A549 (cell line): ENCODE results near the gene NOS2. TPM values are rescaled to one million over a fixed set of nuclear protein-coding genes. Genes with fewer than 3 reads are reported as not detected.

Experiments
- ATAC-seq, 2 experiments: fragments of 200-7000 bp in 1 of 2; fragments of >200 bp in 1 of 2; cut with Nextera tagmentation in 1 of 2; cut with Tn5 transposase in 1 of 2; 3 replicates each; pipeline versions ENCODE4 v1.8.0 to v1.9.1; 2018 to 2020; ENCODE audit warnings: mild to moderate bottlenecking in 1 of 2, moderate library complexity in 1 of 2
- CTCF ChIA-PET: fragments of 300-600 bp; sonication (Branson Sonifier 250); formaldehyde crosslinking; extraction: SDS; loops from one replicate; lab custom pipeline; 2021; ENCODE audit warnings: antibody characterized with exemption, inconsistent platforms; lab: Yijun Ruan, JAX
- POLR2A ChIA-PET: fragments of 350-600 bp; formaldehyde crosslinking; extraction: SDS; loops from one replicate; lab custom pipeline; 2021; ENCODE audit warnings: antibody characterized with exemption, inconsistent platforms; lab: Yijun Ruan, JAX
- DNase-seq, 2 experiments: peaks; one replicate each; pipeline versions ENCODE4 v3.0.0 to v3.0.0-alpha.2; 2011 to 2016; ENCODE audit warnings: low read depth in 1 of 2, low spot score in 1 of 2
- FAIRE-seq: peaks from 2 replicates; lab custom pipeline; 2011; peaks lifted over from hg19 to GRCh38; lab: Jason Lieb, UNC
- H3K27ac ChIP-seq, 2 experiments: fragments of >200 bp; sonication (Bioruptor Twin); formaldehyde crosslinking; 3 replicates each; pipeline ENCODE4 v1.5.1; 2016 to 2017
- H3K4me1 ChIP-seq: fragments of >200 bp; sonication (Bioruptor Twin); formaldehyde crosslinking; 3 replicates; pipeline ENCODE4 v1.6.1; 2016
- H3K4me2 ChIP-seq: fragments of >200 bp; sonication (Bioruptor Twin); formaldehyde crosslinking; 3 replicates; pipeline ENCODE4 v1.6.1; 2016
- H3K4me3 ChIP-seq: fragments of >200 bp; sonication (Bioruptor Twin); formaldehyde crosslinking; 3 replicates; pipeline ENCODE4 v1.5.1; 2016
- H3K9me3 ChIP-seq: fragments of >200 bp; sonication (Bioruptor Twin); formaldehyde crosslinking; 3 replicates; pipeline ENCODE4 v1.6.1; 2016
- CBX8 ChIP-seq: fragments of 200-600 bp; sonication (generic); IDR thresholded peaks from 2 replicates; pipeline ENCODE4 v1.6.1; 2016
- CEBPB ChIP-seq, 2 experiments: fragments of >200 bp in 1 of 2; sonication (Bioruptor Twin) in 1 of 2; formaldehyde crosslinking in 1 of 2; IDR thresholded peaks; 2 replicates each; pipeline ENCODE4 v1.6.1; 2012 to 2016
- CHD2 ChIP-seq: fragments of 150-350 bp; IDR thresholded peaks from 2 replicates; pipeline ENCODE4 v1.6.1; 2014; ENCODE audit warnings: low read length; ENCODE audit not compliant: partially characterized antibody
- CHD4 ChIP-seq: fragments of 200-600 bp; sonication (generic); IDR thresholded peaks from 2 replicates; pipeline ENCODE4 v1.6.1; 2016; ENCODE audit warnings: antibody characterized with exemption, mild to moderate bottlenecking, borderline replicate concordance
- EHMT2 ChIP-seq: fragments of 200-600 bp; sonication (generic); IDR thresholded peaks from 2 replicates; pipeline ENCODE4 v1.6.1; 2016; ENCODE audit warnings: antibody characterized with exemption, low read depth, mild to moderate bottlenecking, moderate library complexity
- EP300 ChIP-seq, 2 experiments: fragments of >200 bp; sonication (Bioruptor Twin); formaldehyde crosslinking; IDR thresholded peaks; 2 replicates in 1 of 2; 3 replicates in 1 of 2; pipeline ENCODE4 v1.6.1; 2016 to 2017
- HDAC2 ChIP-seq: fragments of 200-600 bp; sonication (generic); IDR thresholded peaks from 2 replicates; pipeline ENCODE4 v1.6.1; 2016
- JUNB ChIP-seq: fragments of >200 bp; sonication (Bioruptor Twin); formaldehyde crosslinking; IDR thresholded peaks from 2 replicates; pipeline ENCODE4 v1.6.1; 2016
- KDM1A ChIP-seq: fragments of 200-600 bp; sonication (generic); IDR thresholded peaks from 2 replicates; pipeline ENCODE4 v1.6.1; 2016; ENCODE audit warnings: low read depth, mild to moderate bottlenecking
- MAFK ChIP-seq: fragments of 450-650 bp; IDR thresholded peaks from 2 replicates; pipeline ENCODE4 v1.6.1; 2014; ENCODE audit not compliant: partially characterized antibody
- NFE2L2 ChIP-seq: fragments of 150-350 bp; conservative IDR thresholded peaks from 2 replicates; pipeline ENCODE4 v1.6.1; 2014; ENCODE audit warnings: low read length
- NR3C1 ChIP-seq: fragments of >200 bp; sonication (Bioruptor Twin); formaldehyde crosslinking; IDR thresholded peaks from 3 replicates; pipeline ENCODE4 v1.6.1; 2017
- RAD21 ChIP-seq, 2 experiments: fragments of >200 bp in 1 of 2; sonication (Bioruptor Twin) in 1 of 2; formaldehyde crosslinking in 1 of 2; IDR thresholded peaks in 1 of 2; conservative IDR thresholded peaks in 1 of 2; 2 replicates in 1 of 2; 3 replicates in 1 of 2; pipeline ENCODE4 v1.6.1; 2012 to 2018; ENCODE audit warnings: inconsistent platforms in 1 of 2
- RARB ChIP-seq: fragments of 250-450 bp; sonication (Bioruptor Pico); IDR thresholded peaks from 2 replicates; pipeline ENCODE4 v1.8.0; 2021; ENCODE audit warnings: mild to moderate bottlenecking, moderate library complexity
- RNF2 ChIP-seq: fragments of 200-600 bp; sonication (generic); IDR thresholded peaks from 2 replicates; pipeline ENCODE4 v1.6.1; 2016; ENCODE audit warnings: low read depth, mild to moderate bottlenecking, antibody characterized with exemption, moderate library complexity, borderline replicate concordance
- SMC3 ChIP-seq: fragments of >200 bp; sonication (Bioruptor Twin); formaldehyde crosslinking; IDR thresholded peaks from 3 replicates; pipeline ENCODE4 v1.6.1; 2018; ENCODE audit warnings: inconsistent platforms
- SREBF2 ChIP-seq: fragments of 450-650 bp; IDR thresholded peaks from 2 replicates; pipeline ENCODE4 v1.6.1; 2014; ENCODE audit warnings: mild to moderate bottlenecking, moderate library complexity
- TFCP2L1 ChIP-seq: fragments of 250-450 bp; sonication (Bioruptor Pico); IDR thresholded peaks from 2 replicates; pipeline ENCODE4 v1.5.0; 2021; ENCODE audit warnings: mild to moderate bottlenecking
- TP53 ChIP-seq: fragments of 250-450 bp; sonication (Bioruptor Pico); IDR thresholded peaks from 2 replicates; pipeline ENCODE4 v1.5.0; 2021; ENCODE audit warnings: mild to moderate bottlenecking, moderate library complexity
- ZC3H11A ChIP-seq: fragments of 450-650 bp; IDR thresholded peaks from 2 replicates; pipeline ENCODE4 v1.6.1; 2014; ENCODE audit warnings: antibody characterized with exemption, mild to moderate bottlenecking
- ZSCAN20 ChIP-seq: fragments of 250-450 bp; sonication (Bioruptor Pico); IDR thresholded peaks from 2 replicates; pipeline ENCODE4 v1.8.0; 2022; ENCODE audit warnings: mild to moderate bottlenecking, moderate library complexity
- WGBS: methylation state at CpG from one replicate; pipeline ENCODE4 v1.1.6; 2017; ENCODE audit errors: missing lambda C conversion rate; 5-methylcytosine and 5-hydroxymethylcytosine counted together
- polyA minus RNA-seq: library from RNA; depleted of rRNA, polyadenylated mRNA; stranded (reverse); fragments of >200 nt; gene quantifications from 2 replicates; pipeline ENCODE4 v1.2.3, GENCODE V29; 2011; rRNA and poly(A)+ RNA removed
- polyA plus RNA-seq, 4 experiments: library from polyadenylated mRNA; depleted of rRNA in 3 of 4; stranded (reverse); fragments of >200 nt; fragmentation: RNase III in 1 of 4; extraction: RNeasy Plus Mini Kit Qiagen cat#74134 plus additional on column Dnase treatment in 1 of 4; gene quantifications; 2 replicates in 3 of 4; 3 replicates in 1 of 4; pipeline ENCODE4 v1.2.3, GENCODE V29; 2011 to 2017
- TF ChIP-seq, protein P1 (sequence below): IDR thresholded peaks from 2 replicates; pipeline ENCODE4 v1.6.1; 2012; ENCODE audit warnings: low read depth, borderline replicate concordance
- TF ChIP-seq, protein P2 (sequence below): IDR thresholded peaks from 2 replicates; pipeline ENCODE4 v1.6.1; 2012
- TF ChIP-seq, protein P3 (sequence below): fragments of >200 bp; sonication (Bioruptor Twin); formaldehyde crosslinking; IDR thresholded peaks from 3 replicates; pipeline ENCODE4 v1.5.1; 2016
- TF ChIP-seq, protein P4 (sequence below): IDR thresholded peaks from 2 replicates; pipeline ENCODE4 v1.6.1; 2012

Gene NOS2
- polyA plus RNA-seq (2011; rRNA removed) (0.08 and 0.09 TPM in 2 replicates), polyA plus RNA-seq (2017; fragmentation: RNase III; extraction: RNeasy Plus Mini Kit Qiagen cat#74134 plus additional on column Dnase treatment) (0.13 to 0.18 TPM (median 0.17 TPM) in 3 replicates), polyA minus RNA-seq (0.10 and 0.12 TPM in 2 replicates)
- polyA plus RNA-seq (2012; cell fraction: cytosol; rRNA removed), result 0.23 and 0.24 TPM in 2 replicates
- 0.21 and 0.37 TPM in 2 replicates for polyA plus RNA-seq (2012; cell fraction: nucleus; rRNA removed)

DNA sequence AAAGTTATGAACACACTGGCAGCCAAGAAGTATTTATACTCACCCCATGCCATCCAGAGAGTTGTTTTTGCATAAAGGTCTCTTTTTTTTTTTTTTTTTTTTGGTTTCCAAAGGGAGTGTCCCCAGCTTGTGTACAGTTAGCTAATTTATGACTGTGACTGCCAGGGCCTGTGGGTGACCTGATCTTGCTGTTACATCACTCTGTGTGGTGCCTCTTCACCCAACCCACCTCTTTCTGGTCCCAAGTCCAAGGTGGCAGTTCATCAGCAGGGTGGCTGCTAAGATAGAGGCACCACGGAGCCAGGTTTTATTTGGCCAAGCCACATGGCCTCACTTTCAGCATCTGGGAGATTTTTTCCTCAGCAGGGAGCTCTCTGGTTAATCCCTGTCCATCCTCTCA lies at the start of gene NOS2:
TSS of gene NOS2 (minus strand) at position 8 of the 400 bp plus-strand sequence. CDS start 1,720 bp downstream, outside the sequence.
- no peak for TF ChIP-seq TP53
- no peak for TF ChIP-seq SMC3
- TF ChIP-seq ZSCAN20 (CRISPR knock-in tag), result no peak
- no peak for TF ChIP-seq CBX8
- TF ChIP-seq SREBF2, result no peak
- TF ChIP-seq RARB (CRISPR knock-in tag), result no peak
- TF ChIP-seq EP300 (IDR thresholded peaks at IDR 0.05), result no peak
- TF ChIP-seq EHMT2, result no peak
- TF ChIP-seq, protein P1, sequence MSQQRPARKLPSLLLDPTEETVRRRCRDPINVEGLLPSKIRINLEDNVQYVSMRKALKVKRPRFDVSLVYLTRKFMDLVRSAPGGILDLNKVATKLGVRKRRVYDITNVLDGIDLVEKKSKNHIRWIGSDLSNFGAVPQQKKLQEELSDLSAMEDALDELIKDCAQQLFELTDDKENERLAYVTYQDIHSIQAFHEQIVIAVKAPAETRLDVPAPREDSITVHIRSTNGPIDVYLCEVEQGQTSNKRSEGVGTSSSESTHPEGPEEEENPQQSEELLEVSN, result no peak
- TF ChIP-seq, protein P2, sequence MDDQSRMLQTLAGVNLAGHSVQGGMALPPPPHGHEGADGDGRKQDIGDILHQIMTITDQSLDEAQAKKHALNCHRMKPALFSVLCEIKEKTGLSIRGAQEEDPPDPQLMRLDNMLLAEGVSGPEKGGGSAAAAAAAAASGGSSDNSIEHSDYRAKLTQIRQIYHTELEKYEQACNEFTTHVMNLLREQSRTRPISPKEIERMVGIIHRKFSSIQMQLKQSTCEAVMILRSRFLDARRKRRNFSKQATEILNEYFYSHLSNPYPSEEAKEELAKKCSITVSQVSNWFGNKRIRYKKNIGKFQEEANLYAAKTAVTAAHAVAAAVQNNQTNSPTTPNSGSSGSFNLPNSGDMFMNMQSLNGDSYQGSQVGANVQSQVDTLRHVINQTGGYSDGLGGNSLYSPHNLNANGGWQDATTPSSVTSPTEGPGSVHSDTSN, result no peak
- no peak for TF ChIP-seq RNF2
- TF ChIP-seq KDM1A, result no peak
- TF ChIP-seq JUNB, result no peak
- TF ChIP-seq RAD21 (conservative IDR thresholded peaks at IDR 0.05 in 1 of 2, IDR thresholded peaks at IDR 0.05 in 1 of 2), result no peak
- no peak for TF ChIP-seq CHD4
- no peak for TF ChIP-seq TFCP2L1 (CRISPR knock-in tag)
- ChIA-PET POLR2A (no interaction called here), CTCF (interaction anchor here (1.2 to 18.3 kb wide), 5 partner anchors 11 to 150 kb away, joined by 3 to 474 read pairs (median 5); partner anchors contain the start of gene LYRM9)
- no peak for FAIRE-seq
- no peak for DNase-seq
- Histone ChIP-seq H3K27ac (no peak within 1 kb of the TSS), H3K4me3 (no peak within 1 kb of the TSS), H3K4me2 (no peak within 1 kb of the TSS), H3K4me1 (no peaks in the 10 kb centered on the region), H3K9me3 (no peaks in the 10 kb centered on the region)
- ATAC-seq, result no peak
- 7% methylated on average over 1 of the region's 1 CpG for WGBS

DNA sequence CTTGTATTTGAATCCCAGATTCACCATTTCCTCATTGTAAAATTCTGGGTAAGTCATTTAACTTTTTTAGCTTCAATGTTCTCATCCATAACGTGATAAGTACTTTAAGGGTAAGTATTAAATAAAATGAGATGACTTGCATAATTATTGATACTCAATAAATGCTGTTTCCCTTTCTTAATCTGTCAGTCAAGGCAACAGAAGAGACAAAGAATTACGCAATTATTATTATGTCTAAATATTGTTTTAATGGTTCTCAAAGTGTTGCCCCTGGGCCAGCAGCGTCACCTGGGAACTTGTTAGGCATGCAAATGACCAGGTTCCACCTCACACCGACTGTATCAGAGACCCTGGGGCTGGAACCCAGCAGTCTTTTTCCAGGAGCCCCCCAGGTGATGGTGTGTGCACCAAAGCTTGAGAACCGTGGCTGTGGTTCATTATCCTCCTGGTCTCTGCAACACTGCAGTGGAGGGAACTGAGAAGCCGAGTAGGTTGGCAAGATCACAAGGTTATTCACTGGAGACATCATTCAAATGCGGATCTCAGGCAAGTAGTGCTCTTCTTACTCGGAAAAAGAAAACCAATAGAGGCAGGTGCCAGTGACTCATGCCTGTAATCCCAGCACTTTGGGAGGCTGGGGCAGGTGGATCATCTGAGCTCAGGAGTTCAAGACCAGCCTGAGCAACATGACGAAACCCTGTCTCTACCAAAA lies 49.3 kb upstream of the NOS2 start:
- POLR2A ChIA-PET, result interaction anchor here (0.5 kb wide), 1 partner anchor 433 kb away, joined by 8 read pairs; no protein-coding TSS in a partner anchor
- Histone ChIP-seq H3K9me3 (no peaks in the 10 kb centered on the region), H3K4me3 (no peak overlapping the region), H3K4me2 (no peak overlapping the region), H3K4me1 (no peaks in the 10 kb centered on the region), H3K27ac (no peak overlapping the region)
- CTCF ChIA-PET, result interaction anchor here (0.9 to 7.6 kb wide), 3 partner anchors 11 to 44 kb away, joined by 3 to 52 read pairs (median 14); no protein-coding TSS in a partner anchor
- DNase-seq (no peak), ATAC-seq (no peak), FAIRE-seq (peak; percentile 39)
- 14% methylated on average over 9 of the region's 9 CpGs for WGBS
- TF ChIP-seq, protein P3, sequence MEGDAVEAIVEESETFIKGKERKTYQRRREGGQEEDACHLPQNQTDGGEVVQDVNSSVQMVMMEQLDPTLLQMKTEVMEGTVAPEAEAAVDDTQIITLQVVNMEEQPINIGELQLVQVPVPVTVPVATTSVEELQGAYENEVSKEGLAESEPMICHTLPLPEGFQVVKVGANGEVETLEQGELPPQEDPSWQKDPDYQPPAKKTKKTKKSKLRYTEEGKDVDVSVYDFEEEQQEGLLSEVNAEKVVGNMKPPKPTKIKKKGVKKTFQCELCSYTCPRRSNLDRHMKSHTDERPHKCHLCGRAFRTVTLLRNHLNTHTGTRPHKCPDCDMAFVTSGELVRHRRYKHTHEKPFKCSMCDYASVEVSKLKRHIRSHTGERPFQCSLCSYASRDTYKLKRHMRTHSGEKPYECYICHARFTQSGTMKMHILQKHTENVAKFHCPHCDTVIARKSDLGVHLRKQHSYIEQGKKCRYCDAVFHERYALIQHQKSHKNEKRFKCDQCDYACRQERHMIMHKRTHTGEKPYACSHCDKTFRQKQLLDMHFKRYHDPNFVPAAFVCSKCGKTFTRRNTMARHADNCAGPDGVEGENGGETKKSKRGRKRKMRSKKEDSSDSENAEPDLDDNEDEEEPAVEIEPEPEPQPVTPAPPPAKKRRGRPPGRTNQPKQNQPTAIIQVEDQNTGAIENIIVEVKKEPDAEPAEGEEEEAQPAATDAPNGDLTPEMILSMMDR, result no peak
- TF ChIP-seq SMC3 (no peak), RNF2 (no peak), CHD2 (no peak), RARB (CRISPR knock-in tag) (no peak), ZC3H11A (no peak), NR3C1 (no peak), CEBPB (IDR thresholded peaks at IDR 0.05) (peak in 1 of 2 experiments; percentile 32; a peak in 1 of 4 replicates), NFE2L2 (peak; percentile 71), EHMT2 (no peak), MAFK (peak; percentile 34), HDAC2 (no peak)
- TF ChIP-seq, protein P4, sequence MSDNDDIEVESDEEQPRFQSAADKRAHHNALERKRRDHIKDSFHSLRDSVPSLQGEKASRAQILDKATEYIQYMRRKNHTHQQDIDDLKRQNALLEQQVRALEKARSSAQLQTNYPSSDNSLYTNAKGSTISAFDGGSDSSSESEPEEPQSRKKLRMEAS, result no peak
